NCI-H345 treated with DMSO at 0.1 percent for 48 hours (cell line): ENCODE data around the gene IRGQ.
"Not testable (repeated sequence)": the region's sequence is repeated elsewhere in the genome, so short reads cannot be mapped to it uniquely, and the experiment has no call there.

Experiments
- DNase-seq: peaks from one replicate; lab custom pipeline; 2025; ENCODE audit not compliant: unreplicated experiment; lab: John Stamatoyannopoulos, UW

The IRGQ gene, protein sequence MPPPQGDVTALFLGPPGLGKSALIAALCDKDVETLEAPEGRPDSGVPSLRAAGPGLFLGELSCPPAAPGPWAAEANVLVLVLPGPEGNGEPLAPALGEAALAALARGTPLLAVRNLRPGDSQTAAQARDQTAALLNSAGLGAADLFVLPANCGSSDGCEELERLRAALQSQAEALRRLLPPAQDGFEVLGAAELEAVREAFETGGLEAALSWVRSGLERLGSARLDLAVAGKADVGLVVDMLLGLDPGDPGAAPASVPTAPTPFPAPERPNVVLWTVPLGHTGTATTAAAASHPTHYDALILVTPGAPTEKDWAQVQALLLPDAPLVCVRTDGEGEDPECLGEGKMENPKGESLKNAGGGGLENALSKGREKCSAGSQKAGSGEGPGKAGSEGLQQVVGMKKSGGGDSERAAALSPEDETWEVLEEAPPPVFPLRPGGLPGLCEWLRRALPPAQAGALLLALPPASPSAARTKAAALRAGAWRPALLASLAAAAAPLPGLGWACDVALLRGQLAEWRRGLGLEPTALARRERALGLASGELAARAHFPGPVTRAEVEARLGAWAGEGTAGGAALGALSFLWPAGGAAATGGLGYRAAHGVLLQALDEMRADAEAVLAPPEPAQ

GRCh38 chr19:43595999-43596841, at the start of gene IRGQ, which contains the start of gene ZNF576:
TSS of gene IRGQ (minus strand) at chr19:43596134. CDS start at chr19:43595338, 796 bp downstream.
TSS of gene ZNF576 (plus strand) at chr19:43596595. CDS start at chr19:43597109, 514 bp downstream.
- peak; percentile 92 for DNase-seq

GRCh38 chr19:43644181-43644580, 48.2 kb upstream of the IRGQ start:
- no peak for DNase-seq

DNA sequence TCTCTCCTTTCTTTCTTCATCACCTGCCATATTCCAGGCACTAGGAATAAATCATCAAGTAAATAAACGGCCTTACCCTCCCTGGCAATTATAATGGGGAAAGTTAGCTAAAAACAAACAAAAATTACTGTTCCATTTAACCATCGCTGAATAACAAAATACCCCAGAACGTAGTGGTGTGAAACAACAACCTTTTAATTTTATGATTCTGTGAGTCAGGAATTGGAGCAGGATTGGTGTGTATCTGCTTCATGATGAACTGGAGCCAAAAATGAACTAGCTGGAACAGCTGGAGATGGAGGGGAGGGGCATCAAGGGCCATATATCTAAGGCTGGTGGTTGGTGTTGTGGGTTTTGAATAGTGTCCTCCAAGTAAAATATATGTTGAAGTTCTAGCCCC, 47.4 kb upstream of the IRGQ start:
- no peak for DNase-seq

- no peak for DNase-seq
These were observed 46.6 kb upstream of the IRGQ start for GRCh38 chr19:43642531-43642930.

GRCh38 chr19:43641333-43641732, 45.4 kb upstream of the IRGQ start:
- DNase-seq = no peak

- DNase-seq = no peak
These were observed 44.5 kb upstream of the IRGQ start for GRCh38 chr19:43640424-43640757.

DNA sequence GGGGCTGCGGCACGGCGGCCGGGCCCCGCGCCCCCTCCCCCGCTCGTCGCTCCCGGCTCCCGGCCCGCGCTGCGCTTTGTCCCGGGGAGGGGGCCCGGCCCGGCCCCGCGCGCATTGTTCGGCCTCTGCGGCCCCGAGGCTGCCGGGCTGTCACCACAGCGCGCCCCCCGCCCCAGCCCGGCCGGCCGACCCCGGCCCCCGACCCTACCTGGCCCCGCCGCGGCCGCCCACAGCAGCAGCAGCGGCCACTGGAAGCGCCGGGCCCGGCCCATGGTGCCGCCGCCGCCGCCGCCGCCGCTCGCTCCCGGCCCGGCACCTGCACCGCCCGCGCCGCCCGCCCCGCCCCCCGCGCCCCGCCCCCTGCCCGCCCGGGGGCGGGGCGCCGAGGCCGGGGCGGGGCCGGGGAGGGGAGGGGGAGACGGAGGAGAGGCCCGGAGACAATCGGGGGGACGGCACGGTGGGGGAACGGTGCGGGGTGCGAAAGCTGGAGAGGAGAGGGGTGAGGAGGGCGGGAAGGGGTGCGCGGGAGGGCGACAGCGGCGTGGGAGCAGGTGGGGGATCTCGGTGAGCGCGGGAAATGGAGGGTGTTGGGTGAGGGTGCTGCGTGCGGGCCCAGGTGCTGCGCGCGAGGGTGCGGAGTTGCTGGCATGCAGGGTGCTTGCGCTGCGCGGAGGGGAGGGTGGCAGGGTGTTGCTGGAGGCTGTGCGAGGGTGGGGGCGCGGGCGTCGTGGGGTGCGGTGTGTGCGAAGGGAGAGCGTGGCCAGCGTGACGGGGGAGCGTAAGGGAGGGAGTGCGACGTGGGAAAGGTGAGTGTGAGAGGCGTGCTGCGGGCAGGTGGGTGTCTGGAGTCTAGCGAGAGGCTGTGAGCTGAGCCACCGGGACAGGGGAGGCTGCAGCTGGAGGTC, 43.8 kb upstream of the IRGQ start, which contains the start of gene CADM4:
TSS of gene CADM4 (minus strand) at position 332 of the 905 bp plus-strand sequence. CDS start at position 272, 60 bp downstream.
- DNase-seq = no peak

DNA sequence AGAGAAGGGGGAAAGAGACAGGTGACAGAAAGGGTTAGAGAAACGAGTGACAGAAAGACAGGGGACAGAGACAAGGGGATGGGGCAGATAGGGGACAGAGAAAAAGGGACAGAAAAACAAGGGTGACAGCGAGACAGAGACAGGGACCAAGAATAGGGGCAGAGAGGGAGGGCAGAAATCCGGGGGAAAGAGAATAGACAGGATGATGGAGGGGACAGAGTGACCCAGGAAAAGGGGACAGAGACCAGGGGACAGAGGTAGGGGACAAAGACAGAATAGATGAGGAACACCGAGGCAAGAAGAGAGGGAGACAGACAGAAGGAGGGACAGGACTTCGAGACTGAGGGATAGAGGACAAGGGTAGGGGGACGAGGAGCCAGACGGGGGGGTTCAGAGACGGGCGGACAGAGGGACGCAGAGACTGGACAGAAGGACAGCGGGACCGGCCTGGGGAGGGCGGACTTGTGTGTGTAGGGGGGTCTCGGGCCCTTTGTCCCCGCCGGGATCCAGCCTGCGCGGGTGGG, 43.1 kb upstream of the IRGQ start:
- no peak for DNase-seq

GRCh38 chr19:43638214-43638994, 42.5 kb upstream of the IRGQ start:
- DNase-seq = no peak

DNA sequence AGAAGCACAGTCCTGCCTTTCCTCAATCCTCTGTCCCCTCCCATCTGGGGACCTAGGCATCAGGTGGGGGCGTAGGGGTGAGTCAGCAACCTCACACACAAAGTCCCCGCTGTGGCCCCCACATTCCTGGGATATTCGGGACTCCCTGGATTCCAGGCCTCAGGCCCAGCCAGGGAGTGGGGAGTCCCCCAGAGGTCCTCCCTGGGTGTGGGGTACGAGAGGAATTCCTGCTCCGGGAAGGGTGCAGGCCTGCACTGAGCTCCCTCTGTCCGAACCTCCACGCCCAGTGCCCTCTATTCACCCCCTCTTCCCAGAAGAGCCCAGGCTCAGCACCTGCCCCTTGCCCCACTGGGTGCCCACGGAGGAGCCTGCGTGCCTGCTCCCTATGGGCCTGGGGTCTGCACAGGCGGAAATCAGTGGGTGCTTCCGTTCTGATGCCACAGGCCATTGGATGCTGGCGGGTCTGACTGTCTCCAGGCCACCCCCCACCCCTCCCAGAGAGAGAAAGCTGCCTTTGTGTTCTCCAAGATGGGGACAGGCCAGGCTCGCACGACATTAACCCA, 40.3 kb upstream of the IRGQ start:
- DNase-seq = no peak

DNA sequence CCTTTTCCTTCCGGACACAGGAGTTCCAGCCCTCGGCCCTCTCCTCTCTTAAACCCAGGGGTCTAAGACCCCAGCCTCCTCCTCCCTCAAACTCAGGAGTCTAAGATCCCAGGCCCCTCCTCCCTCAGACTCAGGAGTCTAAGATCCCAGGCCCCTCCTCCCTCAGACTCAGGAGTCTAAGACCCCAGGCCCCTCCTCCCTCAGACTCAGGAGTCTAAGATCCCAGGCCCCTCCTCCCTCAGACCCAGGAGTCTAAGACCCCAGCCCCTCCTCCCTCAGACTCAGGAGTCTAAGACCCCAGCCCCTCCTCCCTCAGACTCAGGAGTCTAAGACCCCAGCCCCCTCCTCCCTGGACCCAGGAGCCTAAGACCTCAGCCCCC, 39.6 kb upstream of the IRGQ start:
- not testable (repeated sequence) for DNase-seq

DNA sequence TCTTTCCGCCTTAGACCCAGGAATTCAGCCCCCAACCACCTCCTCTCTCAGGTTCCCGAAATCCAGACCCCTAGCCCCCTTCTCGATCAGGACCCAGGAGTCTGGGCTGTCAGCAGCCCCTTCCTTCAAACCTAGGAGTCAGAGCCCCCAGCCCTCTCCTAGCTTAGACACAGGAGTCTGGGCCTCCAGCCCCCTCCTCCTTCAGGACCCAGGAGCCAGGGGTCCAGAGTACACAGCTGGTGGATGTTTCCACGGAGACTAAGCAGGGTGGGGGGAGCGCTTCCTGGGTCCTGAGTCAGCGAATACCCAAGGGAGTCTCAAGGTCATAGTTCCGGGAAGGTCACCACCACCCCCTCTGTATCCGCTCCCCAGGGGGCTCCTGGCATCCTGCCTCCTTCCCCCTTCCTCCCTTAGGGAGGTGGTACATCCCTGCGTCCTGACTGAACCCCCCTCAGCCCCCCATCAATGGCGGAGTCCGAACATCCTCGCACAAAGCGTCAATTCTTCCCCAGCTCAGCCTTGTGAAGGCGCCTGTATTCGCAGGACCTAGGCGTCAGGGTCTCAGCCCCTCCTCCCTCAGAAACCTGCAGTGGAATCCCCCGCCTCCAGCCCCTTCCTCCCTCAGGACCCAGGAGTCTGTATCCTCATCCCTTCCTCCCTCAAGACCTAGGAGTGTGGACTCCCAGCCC, 39.1 kb upstream of the IRGQ start:
- DNase-seq = no peak

DNA sequence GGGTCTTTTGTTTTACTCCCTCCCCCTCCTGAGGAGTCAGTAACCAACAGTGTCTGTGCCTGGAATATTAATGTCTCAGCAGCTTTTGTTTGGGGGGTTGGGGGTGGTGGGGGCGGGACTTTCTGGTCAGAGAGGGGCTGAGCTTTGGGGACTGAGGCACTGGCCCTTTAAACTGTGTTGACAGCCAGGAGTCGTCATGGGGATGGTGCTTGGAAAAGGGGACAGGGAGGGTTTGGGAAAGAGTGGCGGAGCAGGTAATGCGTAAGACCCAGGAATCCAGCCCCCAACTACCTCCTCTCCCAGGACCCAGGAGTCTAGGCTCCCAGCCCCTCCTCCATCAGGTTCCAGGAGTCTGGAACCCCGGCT, 38.6 kb upstream of the IRGQ start:
- DNase-seq = no peak

GRCh38 chr19:43634068-43634467, 38.1 kb upstream of the IRGQ start:
- no peak for DNase-seq

GRCh38 chr19:43633520-43633919, 37.6 kb upstream of the IRGQ start:
- DNase-seq = no peak

DNA sequence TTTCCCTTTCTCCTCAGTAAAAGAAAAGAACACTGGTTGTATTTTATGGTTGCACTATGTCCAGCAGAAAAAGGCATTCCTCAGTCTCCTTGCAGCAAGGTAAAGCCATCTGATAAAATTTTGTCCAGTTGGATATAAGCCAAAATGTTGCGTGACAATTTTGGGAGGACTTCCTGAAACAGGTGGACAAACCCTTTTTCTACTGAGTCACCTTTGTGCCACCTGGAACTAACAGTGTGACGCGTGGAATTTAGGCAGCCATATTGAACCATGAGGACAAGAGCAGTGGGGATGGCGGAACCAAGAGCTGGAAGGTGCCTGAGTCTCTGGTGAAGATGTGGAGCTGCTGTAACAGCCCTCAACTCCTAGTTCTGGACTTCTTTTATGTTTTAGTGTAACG, 35.6 kb upstream of the IRGQ start:
- no peak for DNase-seq

DNA sequence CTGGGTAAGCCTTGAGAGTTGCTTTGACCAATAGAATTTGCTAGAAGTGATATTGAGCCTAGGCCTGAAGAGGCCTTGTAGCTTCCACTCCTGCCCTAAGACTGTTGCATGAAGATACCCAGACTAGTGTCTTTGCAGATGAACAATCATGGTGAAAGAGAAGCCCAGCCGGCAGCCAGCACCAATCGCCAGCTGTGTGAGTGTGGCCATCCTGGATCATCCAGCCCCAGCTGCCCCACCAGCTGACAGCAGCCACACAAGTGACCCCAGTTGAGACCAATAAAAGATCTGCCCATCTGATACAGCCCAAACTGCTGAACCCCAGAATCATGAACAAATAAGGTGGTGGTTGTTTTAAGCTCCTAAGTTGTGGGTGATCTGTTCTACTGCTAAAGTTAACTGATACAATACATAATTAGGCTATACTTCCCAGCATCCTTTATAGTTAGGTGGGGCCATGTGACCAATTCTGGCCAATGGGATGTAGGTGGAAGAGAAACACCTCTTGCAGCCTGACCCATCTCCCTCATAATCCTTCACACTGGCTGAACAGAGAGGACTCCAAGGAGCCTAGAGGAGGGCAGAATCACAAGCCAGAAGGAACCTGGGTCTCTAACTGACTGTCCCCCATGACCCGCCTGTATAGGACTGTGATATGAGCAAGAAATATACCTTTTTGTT, 32.9 kb upstream of the IRGQ start:
- no peak for DNase-seq

- DNase-seq = no peak
These were observed 30.9 kb upstream of the IRGQ start for GRCh38 chr19:43626838-43627237.
